Glutamatergic neuron (in vitro differentiated cells): ENCODE measurements around the gene GRIPAP1. TPM values are rescaled to one million over a fixed set of nuclear protein-coding genes. Genes with fewer than 3 reads are reported as not detected.

Experiments used
- DNase-seq: peaks from one replicate; pipeline ENCODE4 v3.0.0; 2022
- H3K27ac Mint-ChIP-seq: one replicate; pipeline ENCODE4 v1.8.0; 2020; ENCODE audit warnings: mild to moderate bottlenecking, mixed read lengths, inconsistent platforms; ENCODE audit not compliant: unreplicated experiment
- H3K27me3 Mint-ChIP-seq: one replicate; pipeline ENCODE4 v1.8.0; 2020; ENCODE audit warnings: mild to moderate bottlenecking, moderate library complexity, mixed read lengths, inconsistent platforms; ENCODE audit not compliant: unreplicated experiment
- H3K36me3 Mint-ChIP-seq: one replicate; pipeline ENCODE4 v1.8.0; 2020; ENCODE audit warnings: mild to moderate bottlenecking, mixed read lengths, inconsistent platforms; ENCODE audit not compliant: unreplicated experiment
- H3K4me1 Mint-ChIP-seq: one replicate; pipeline ENCODE4 v1.8.0; 2020; ENCODE audit warnings: mild to moderate bottlenecking, low read depth, mixed read lengths, inconsistent platforms; ENCODE audit not compliant: unreplicated experiment
- H3K4me3 Mint-ChIP-seq: one replicate; pipeline ENCODE4 v1.8.0; 2020; ENCODE audit warnings: mild to moderate bottlenecking, mixed read lengths, inconsistent platforms; ENCODE audit not compliant: unreplicated experiment
- H3K9me3 Mint-ChIP-seq: one replicate; pipeline ENCODE4 v1.8.0; 2020; ENCODE audit warnings: mild to moderate bottlenecking, moderate library complexity, mixed read lengths, inconsistent platforms; ENCODE audit not compliant: unreplicated experiment
- total RNA-seq: library from RNA; stranded (reverse); fragmentation: NEBNext Ultra II Directional; extraction: Animal tissue kit (Norgen Biotek cat#: 25700); gene quantifications from one replicate; pipeline ENCODE4 v1.2.1, GENCODE V29; 2021; ENCODE audit not compliant: unreplicated experiment
- TF ChIP-seq, protein P1 (sequence below): fragments of 200-600 bp; sonication (generic); IDR thresholded peaks from one replicate; pipeline ENCODE4 v1.5.0; 2021; ENCODE audit not compliant: partially characterized antibody, unreplicated experiment

GRIPAP1 gene
- total RNA-seq, 1 donor from 2014 or later, result 129 TPM

DNA sequence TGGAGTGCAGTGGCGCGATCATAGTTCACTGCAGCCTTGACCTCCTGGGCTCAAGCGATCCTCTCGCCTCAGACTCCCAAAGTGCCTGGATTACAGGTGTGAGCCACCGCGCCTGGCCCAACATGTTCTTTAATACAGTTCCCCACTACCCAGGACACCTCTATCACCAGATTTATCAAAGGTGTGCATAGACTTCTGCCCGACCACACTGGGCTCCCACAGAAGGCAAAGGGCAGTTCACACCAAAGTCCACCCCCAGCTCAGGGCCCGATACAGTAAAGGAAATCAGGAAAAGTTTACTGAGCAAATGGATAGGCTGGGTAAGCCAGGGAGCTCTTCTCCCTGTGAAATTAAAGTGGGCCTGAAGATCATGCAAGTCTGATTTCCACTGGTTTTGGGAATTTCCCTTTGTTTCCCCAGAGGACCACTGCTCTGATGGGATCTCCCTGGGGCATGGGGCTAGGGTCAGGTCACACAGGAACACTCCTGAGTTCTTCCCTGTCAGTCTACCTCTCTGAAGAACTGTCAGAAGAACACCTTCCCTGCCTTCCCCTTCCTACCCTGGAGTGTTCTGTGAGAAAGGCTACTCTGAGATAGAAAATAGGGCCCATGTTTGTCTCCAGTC is 65.5 kb downstream of the GRIPAP1 start:
- Mint-ChIP-seq H3K27me3 (peaks cover 1% of the 10 kb centered on the region), H3K36me3 (no peaks in the 10 kb centered on the region), H3K4me1 (peaks cover 5% of the 10 kb centered on the region), H3K27ac (no peak overlapping the region), H3K4me3 (no peak overlapping the region), H3K9me3 (no peaks in the 10 kb centered on the region)
- TF ChIP-seq, protein P1, sequence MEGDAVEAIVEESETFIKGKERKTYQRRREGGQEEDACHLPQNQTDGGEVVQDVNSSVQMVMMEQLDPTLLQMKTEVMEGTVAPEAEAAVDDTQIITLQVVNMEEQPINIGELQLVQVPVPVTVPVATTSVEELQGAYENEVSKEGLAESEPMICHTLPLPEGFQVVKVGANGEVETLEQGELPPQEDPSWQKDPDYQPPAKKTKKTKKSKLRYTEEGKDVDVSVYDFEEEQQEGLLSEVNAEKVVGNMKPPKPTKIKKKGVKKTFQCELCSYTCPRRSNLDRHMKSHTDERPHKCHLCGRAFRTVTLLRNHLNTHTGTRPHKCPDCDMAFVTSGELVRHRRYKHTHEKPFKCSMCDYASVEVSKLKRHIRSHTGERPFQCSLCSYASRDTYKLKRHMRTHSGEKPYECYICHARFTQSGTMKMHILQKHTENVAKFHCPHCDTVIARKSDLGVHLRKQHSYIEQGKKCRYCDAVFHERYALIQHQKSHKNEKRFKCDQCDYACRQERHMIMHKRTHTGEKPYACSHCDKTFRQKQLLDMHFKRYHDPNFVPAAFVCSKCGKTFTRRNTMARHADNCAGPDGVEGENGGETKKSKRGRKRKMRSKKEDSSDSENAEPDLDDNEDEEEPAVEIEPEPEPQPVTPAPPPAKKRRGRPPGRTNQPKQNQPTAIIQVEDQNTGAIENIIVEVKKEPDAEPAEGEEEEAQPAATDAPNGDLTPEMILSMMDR, result no peak
- no peak for DNase-seq

GRCh38 chrX:48935301-48935670 is 66.8 kb downstream of the GRIPAP1 start:
- Mint-ChIP-seq H3K27me3 (peaks cover 1% of the 10 kb centered on the region), H3K4me3 (no peak overlapping the region), H3K27ac (no peak overlapping the region), H3K9me3 (no peaks in the 10 kb centered on the region), H3K36me3 (no peaks in the 10 kb centered on the region), H3K4me1 (peaks cover 3% of the 10 kb centered on the region)
- TF ChIP-seq, protein P1, result no peak
- DNase-seq, result no peak

GRCh38 chrX:48934581-48935300 is 67.3 kb downstream of the GRIPAP1 start:
- H3K4me3 Mint-ChIP-seq, result no peak overlapping the region
- peaks cover 3% of the 10 kb centered on the region for H3K27me3 Mint-ChIP-seq
- H3K36me3 Mint-ChIP-seq, result no peaks in the 10 kb centered on the region
- TF ChIP-seq, protein P1, result no peak
- peaks cover 2% of the 10 kb centered on the region for H3K4me1 Mint-ChIP-seq
- DNase-seq, result no peak
- no peaks in the 10 kb centered on the region for H3K9me3 Mint-ChIP-seq
- H3K27ac Mint-ChIP-seq, result no peak overlapping the region

GRCh38 chrX:48933757-48934156 is 68.3 kb downstream of the GRIPAP1 start:
- TF ChIP-seq, protein P1, result no peak
- Mint-ChIP-seq H3K27ac (no peak overlapping the region), H3K27me3 (peaks cover 3% of the 10 kb centered on the region), H3K4me3 (no peak overlapping the region), H3K36me3 (no peaks in the 10 kb centered on the region), H3K4me1 (peaks cover 2% of the 10 kb centered on the region), H3K9me3 (no peaks in the 10 kb centered on the region)
- DNase-seq, result no peak

DNA sequence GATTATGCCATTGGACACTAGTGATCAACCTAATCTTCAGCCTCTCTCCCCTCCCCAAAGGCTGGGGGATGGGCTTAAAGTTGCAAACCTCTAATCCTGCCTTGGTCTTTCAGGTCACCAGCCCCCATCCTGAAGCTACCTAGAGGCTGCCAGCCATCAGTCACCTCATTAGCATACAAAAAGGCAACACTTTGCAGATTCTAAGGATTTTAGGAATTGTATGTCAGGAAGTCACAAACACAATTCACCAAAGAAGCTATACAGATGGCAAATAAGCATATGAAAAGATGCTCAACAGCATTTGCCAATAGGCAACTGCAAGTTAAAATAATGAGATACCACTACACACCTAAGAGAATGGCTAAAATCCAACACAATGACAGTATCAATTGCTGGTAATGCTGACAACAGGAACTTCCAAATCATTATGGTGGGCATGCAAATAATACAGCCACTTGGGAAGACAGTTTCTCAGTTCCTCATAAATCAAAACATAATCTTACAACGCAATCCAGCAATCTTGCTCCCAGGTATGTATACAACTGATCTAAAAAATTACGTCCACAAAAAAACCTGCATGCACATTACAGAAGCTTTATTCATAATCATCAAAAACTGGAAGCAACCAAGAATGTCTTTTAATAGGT is 74.2 kb downstream of the GRIPAP1 start:
- Mint-ChIP-seq H3K9me3 (peaks cover 8% of the 10 kb centered on the region), H3K27me3 (peaks cover 3% of the 10 kb centered on the region), H3K27ac (peak overlapping the region; percentile 81), H3K36me3 (peaks cover 4% of the 10 kb centered on the region), H3K4me3 (peak overlapping the region; percentile 76), H3K4me1 (peaks cover 12% of the 10 kb centered on the region)
- TF ChIP-seq, protein P1, result no peak
- DNase-seq, result peak; percentile 39
